K562 (cell line): ENCODE results near the gene LMNA. TPM values are rescaled to one million over a fixed set of nuclear protein-coding genes. Genes with fewer than 3 reads are reported as not detected.

Experiments
- CBFB ChIP-seq: sonication (generic); formaldehyde crosslinking; IDR thresholded peaks from 2 replicates; pipeline ENCODE4 v1.4.0; 2020; ENCODE audit warnings: mild to moderate bottlenecking, missing genetic modification reagents
- ELK3 ChIP-seq: fragments of 450-650 bp; formaldehyde crosslinking; IDR thresholded peaks from 2 replicates; pipeline ENCODE4 v1.4.0; 2020; ENCODE audit warnings: mild to moderate bottlenecking
- ETS1 ChIP-seq: conservative IDR thresholded peaks from 2 replicates; pipeline ENCODE4 v1.6.1; 2011; ENCODE audit warnings: low read depth, mild to moderate bottlenecking, low read length; ENCODE audit not compliant: control insufficient read depth
- HDAC1 ChIP-seq, 2 experiments: fragments of 450-650 bp; IDR thresholded peaks; 2 replicates each; pipeline ENCODE4 v1.6.1; 2016 to 2017; ENCODE audit warnings: inconsistent platforms in 1 of 2, mild to moderate bottlenecking in 1 of 2, moderate library complexity in 1 of 2
- L3MBTL2 ChIP-seq: fragments of 450-650 bp; IDR thresholded peaks from 2 replicates; pipeline ENCODE4 v1.6.1; 2016; ENCODE audit warnings: mild to moderate bottlenecking, moderate library complexity
- MTA3 ChIP-seq: fragments of 450-650 bp; formaldehyde crosslinking; IDR thresholded peaks from 2 replicates; pipeline ENCODE4 v1.6.1; 2017; ENCODE audit warnings: mild to moderate bottlenecking, borderline replicate concordance
- NONO ChIP-seq, 2 experiments: fragments of 200-400 bp in 1 of 2; fragments of 450-650 bp in 1 of 2; formaldehyde crosslinking in 1 of 2; IDR thresholded peaks; 2 replicates each; pipeline ENCODE4 v1.6.1; 2017; ENCODE audit warnings: low read depth in 2 of 2, mild to moderate bottlenecking in 2 of 2, moderate library complexity in 2 of 2, low read length in 1 of 2
- PCBP2 ChIP-seq: fragments of 200-400 bp; formaldehyde crosslinking; IDR thresholded peaks from 2 replicates; pipeline ENCODE4 v1.6.1; 2018; ENCODE audit warnings: low read length, low read depth, mild to moderate bottlenecking, moderate library complexity; ENCODE audit not compliant: poor library complexity, severe bottlenecking
- POLR2AphosphoS5 ChIP-seq: IDR thresholded peaks from 2 replicates; pipeline ENCODE4 v1.6.1; 2011; ENCODE audit warnings: mild to moderate bottlenecking, low read depth, low read length, moderate library complexity; ENCODE audit not compliant: control insufficient read depth, insufficient read depth
- POLR3G ChIP-seq: IDR thresholded peaks from 2 replicates; pipeline ENCODE4 v1.6.1; 2011; ENCODE audit not compliant: insufficient read length, insufficient replicate concordance; ENCODE audit errors: extremely low read depth
- RUNX1 ChIP-seq: sonication (generic); IDR thresholded peaks from 2 replicates; pipeline ENCODE4 v1.6.1; 2016; ENCODE audit warnings: antibody characterized with exemption, low read depth
- SMAD3 ChIP-seq: fragments of 450-650 bp; formaldehyde crosslinking; conservative IDR thresholded peaks from 2 replicates; pipeline ENCODE4 v1.4.0; 2020; ENCODE audit warnings: mild to moderate bottlenecking
- SREBF2 ChIP-seq: sonication (generic); formaldehyde crosslinking; IDR thresholded peaks from 2 replicates; pipeline ENCODE4 v1.4.0; 2020; ENCODE audit warnings: mild to moderate bottlenecking, missing genetic modification reagents
- ZBTB40 ChIP-seq, 2 experiments: fragments of 450-650 bp in 1 of 2; sonication (generic) in 1 of 2; formaldehyde crosslinking in 1 of 2; IDR thresholded peaks; 2 replicates each; pipeline versions ENCODE4 v1.7.1 to v1.9.0; 2016 to 2022; ENCODE audit warnings: inconsistent platforms in 1 of 2, mild to moderate bottlenecking in 1 of 2, missing genetic modification reagents in 1 of 2
- ZNF584 ChIP-seq: fragments of 200-800 bp; sonication (Bioruptor generic); IDR thresholded peaks from 2 replicates; pipeline ENCODE4 v1.6.1; 2016; ENCODE audit warnings: low read depth, mild to moderate bottlenecking, missing genetic modification characterization, missing compliant biosample characterization
- polyA plus RNA-seq, 8 experiments: library from polyadenylated mRNA; depleted of rRNA in 4 of 8; stranded (reverse) in 5 of 8; unstranded in 3 of 8; fragments of >200 nt; fragmentation: Nextera tagmentation in 2 of 8; fragmentation: Illumina TruSeq in 1 of 8; extraction: Ambion mirVana in 2 of 8; extraction: Trizol in 1 of 8; gene quantifications; 2 replicates each; pipeline versions ENCODE4 v1.2.1 to v1.2.3, GENCODE V29; 2011 to 2014; ENCODE audit warnings: inconsistent platforms in 1 of 8, missing spikeins in 1 of 8
- total RNA-seq, 7 experiments: library from RNA; depleted of rRNA in 6 of 7; stranded (reverse); fragments of >200 nt in 6 of 7; fragmentation: Illumina TruSeq in 2 of 7; extraction: Trizol in 2 of 7; gene quantifications; 2 replicates each; pipeline versions ENCODE4 v1.2.1 to v1.2.3, GENCODE V29; 2011 to 2021; ENCODE audit warnings: low replicate concordance in 1 of 7

LMNA gene
- total and polyA plus RNA-seq, 9 of the 15 experiments (the other 6 are each of a cell fraction or from before 2014, with no cell fraction given), result 1.00 to 347 (median 88.2) TPM

- no peak for TF ChIP-seq CBFB (CRISPR knock-in tag)
- TF ChIP-seq MTA3, result peak; percentile 13; the same call in 1 of the 2 replicates
- TF ChIP-seq NONO (IDR thresholded peaks at IDR 0.05; ENCODE audit: low read depth in 2 of 2, low read length in 1 of 2), result no peak
- peak; percentile 26; the same call in 1 of the 2 replicates for TF ChIP-seq L3MBTL2
- TF ChIP-seq PCBP2, result no peak
- TF ChIP-seq SMAD3, result no peak
- no peak for TF ChIP-seq POLR3G
- TF ChIP-seq ZBTB40 (IDR thresholded peaks at IDR 0.05), result no peak
- TF ChIP-seq ZBTB40 (CRISPR knock-in tag; IDR thresholded peaks at IDR 0.05), result no peak
- TF ChIP-seq POLR2AphosphoS5, result no peak
- peak; percentile 36; the same call in 1 of the 2 replicates for TF ChIP-seq ETS1
- no peak for TF ChIP-seq SREBF2 (CRISPR knock-in tag)
- TF ChIP-seq ELK3, result no peak
- peak in 1 of 2 experiments; percentile 83; a peak in 1 of 4 replicates for TF ChIP-seq HDAC1 (IDR thresholded peaks at IDR 0.05)
- TF ChIP-seq ZNF584, result no peak
- TF ChIP-seq RUNX1, result no peak
These were observed 9.1 kb downstream of the LMNA start (continued) for GRCh38 chr1:156123356-156124196.
